ENCODE data around the gene SATB2.

SATB2 gene

DNA sequence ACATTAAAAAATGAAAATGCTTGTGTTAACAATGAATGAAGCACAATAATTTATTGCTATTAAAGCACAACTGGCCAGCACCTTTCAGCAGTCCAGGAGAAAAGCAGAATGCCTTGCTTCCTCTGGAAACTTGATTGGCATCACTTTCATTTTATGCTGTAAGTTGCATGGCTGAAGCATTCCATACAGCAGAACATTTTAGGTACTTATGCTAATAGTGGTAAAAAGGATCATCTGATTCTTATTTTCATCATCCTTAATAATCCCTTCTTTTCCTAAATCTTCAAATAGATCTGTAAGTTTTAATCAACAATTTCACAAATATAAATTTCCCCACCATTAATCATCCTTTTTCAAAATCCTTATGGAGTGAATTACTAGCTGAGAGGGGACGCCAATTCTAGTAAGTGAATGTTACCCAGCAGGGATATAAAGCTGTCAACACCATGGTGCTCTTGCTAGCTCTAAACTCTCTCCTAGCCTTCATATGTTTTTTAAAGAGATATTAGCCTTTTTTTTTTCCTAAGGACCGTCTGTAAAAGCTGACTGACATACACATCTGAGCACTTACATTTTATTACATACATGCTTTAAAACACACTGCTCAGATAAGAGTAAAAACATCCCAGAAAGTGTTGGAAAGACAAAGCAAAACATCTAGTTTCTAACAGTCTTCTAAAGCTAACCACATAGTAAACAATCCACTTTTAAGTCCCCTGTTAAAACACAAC, 5.3 kb downstream of the SATB2 start:
- no peak for DNase-seq

DNA sequence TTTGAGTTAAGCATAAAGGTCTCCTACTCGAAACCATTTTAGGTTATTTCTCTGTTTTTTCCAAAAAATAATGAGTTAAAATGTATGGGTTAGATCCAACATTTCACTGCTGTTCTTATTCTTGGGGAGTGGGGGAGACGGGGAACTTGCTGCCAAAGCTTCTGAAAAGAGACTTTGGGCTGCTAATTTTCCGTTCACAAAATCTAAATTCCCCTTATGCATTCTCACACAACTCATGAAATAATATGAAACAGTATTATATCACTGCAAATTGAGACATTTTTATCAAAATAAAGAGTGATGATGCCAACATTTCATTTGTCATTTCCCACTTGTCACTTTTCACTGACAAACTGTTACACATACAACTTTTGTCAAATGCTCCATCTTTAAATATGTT, 7.8 kb downstream of the SATB2 start:
- no peak for DNase-seq

- DNase-seq = no peak
Observed at GRCh38 chr2:199449455-199449854, 8.3 kb downstream of the SATB2 start.

- no peak for DNase-seq
Observed at GRCh38 chr2:199446996-199447576, 10.7 kb downstream of the SATB2 start.

DNA sequence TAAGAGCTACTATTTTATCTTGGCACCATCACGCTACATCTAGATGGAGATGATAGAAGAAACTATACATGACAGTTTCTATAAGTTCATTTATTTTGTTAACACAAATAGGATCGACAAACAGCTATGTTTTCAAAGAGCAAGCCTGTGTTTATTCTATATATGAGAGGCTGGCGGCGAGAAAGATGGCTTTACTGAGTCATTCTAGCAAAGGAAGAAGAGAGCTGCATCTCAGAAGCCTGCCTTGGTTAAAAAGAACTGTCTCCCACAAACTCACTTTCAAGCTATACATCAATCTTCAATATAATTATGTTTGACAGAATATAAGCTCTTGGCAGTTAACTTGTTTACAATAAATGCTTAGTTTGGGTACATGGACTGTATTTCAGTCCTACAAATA, 13.0 kb downstream of the SATB2 start:
- no peak for DNase-seq

GRCh38 chr2:199443589-199444130, 14.1 kb downstream of the SATB2 start:
- DNase-seq = no peak

DNA sequence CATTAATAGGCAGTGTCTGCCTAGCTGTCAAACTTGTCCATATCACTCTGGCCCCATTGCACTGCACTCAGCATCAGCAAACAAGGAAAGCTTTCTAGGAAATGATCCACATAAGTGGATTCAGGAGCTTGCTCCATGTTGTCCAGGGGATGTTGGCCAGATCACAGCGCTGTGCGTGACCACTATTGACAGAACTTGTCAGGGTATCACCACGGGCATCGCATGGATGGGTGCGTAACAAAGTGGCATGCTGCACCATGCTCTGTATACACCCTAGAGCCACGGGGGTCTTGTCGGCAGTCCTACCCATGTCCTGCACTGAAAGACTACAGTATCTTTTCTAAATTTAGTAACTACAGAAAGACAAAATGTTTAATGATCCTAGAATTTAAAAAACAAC, 15.6 kb downstream of the SATB2 start:
- DNase-seq = no peak

DNA sequence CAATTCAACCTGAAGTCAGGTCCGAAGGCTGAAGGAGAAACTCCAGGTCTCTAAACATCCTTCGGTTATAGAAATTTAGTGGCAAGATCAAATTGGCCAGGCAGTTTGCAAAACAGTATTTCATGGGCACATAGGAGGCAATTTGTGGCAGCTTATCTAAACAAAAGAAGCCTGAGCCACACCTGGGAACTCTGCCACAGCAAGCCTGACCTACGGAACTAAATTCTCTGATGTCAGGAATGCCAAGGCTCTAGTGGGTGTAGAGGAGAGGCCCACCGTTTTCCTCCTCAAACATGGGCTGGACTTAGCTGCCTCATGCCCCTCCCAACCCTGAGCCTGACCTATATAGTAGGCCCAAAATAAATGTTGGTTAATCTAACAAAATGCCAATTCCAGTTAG, 16.0 kb downstream of the SATB2 start:
- DNase-seq = no peak

DNA sequence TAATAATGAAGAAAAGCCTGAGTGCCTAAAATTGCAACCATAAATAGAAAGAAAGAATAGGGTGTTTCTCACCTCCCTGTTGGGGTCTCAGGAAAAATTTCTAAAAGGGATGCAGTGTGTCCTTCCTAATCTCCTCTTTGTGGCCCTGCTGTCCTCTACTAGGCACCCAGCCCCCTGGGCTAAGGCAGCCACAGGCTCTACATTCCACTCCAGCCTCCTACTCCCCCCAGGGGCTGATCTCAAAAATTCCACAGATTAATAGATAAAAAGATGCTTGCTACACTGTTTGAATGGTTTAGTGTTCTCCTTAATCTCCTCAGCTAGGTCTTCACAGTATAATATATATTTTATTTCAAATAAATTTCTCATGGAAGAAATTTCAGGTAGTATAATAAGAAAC, 17.6 kb downstream of the SATB2 start:
- no peak for DNase-seq

GRCh38 chr2:199439542-199439941, 18.2 kb downstream of the SATB2 start:
- no peak for DNase-seq

GRCh38 chr2:199439066-199439465, 18.7 kb downstream of the SATB2 start:
- no peak for DNase-seq

DNA sequence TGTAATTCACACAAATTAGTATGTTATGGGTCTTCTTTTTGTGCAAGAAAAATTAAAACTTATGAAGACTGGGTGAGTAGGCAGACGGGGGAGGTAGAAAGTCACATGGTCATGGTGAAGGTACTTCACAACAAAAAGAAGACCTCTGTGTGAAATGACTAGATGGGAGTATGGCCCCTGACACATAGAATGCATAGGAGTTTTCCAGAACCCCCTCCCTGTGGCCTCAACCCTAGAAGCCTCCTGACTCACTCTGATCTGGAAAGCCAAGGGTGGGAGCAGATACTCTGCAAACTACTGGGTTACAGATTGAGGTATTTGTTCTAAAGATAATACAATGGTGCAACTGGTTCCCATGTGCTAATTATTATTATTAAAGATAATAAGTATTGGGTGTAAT, 23.2 kb downstream of the SATB2 start:
- no peak for DNase-seq

DNA sequence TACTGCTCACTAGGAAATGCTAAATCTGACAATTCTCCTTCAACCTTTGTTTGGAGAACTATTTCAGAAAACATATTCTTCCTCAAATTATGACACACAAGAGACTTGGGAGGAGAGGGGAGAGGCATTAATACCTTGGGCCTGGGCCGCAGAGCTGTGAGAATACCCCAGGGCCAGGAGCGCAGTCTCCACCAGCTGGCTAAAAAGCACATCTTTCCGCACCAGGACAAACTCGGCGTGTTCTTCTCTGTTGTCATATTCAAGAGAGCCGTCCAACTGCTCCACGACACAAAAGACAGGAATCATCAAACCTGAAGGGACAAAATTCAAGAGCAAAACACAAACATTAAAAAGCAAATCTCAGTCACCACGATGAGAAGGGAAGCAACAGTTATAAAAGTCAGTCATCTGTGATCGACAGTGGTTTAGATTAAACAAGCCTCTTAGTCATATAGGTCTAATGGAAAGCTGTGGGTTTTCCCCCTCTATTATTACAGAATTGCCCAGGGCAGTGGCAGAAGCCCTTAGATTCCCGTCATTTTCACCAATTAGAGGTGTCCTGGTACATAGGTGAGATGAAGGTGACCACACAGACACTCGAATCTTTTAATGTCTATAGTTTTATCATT, 24.4 kb downstream of the SATB2 start:
- DNase-seq = no peak

GRCh38 chr2:199431746-199432213, 26.0 kb downstream of the SATB2 start:
- DNase-seq = no peak

DNA sequence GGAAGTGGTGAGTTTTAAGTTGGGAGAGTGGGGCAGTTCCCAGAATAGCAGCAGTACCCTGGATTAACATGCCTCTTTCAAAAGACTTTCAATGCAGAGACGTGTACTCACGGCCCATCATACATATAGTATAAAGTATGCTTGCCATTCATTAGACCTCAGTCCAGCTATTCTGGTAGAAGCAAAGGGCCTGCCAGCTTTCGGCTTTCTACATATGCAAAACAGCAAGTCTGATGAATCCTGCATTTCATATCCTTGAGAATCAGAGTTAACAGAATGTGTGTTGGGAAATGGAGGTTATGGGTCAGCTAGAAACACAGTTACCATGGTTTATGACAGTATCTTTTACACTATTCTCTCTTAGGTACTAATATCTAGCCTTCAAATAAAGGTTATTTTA, 27.5 kb downstream of the SATB2 start:
- DNase-seq = no peak

GRCh38 chr2:199428291-199428690, 29.4 kb downstream of the SATB2 start:
- DNase-seq = no peak

DNA sequence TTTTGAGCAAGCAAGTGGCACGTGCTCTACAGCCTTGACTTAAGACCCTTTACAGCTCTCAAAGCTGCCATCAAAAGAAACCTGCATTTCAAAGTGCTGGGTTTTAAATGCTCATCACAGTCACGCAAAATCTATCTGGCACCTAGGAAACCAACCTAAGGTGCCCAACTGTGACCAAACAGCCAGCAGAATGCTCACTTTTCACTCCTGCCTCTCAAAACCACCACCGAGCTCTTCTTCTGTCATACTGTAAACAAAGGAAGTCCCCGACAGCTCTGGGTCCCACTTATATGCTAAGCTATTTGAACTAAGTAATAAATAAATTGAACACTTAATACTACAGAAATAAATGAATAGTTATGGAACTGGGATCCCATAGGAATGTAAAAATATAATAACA, 33.6 kb downstream of the SATB2 start:
- DNase-seq = no peak

GRCh38 chr2:199419428-199419827, 38.3 kb downstream of the SATB2 start:
- no peak for DNase-seq

DNA sequence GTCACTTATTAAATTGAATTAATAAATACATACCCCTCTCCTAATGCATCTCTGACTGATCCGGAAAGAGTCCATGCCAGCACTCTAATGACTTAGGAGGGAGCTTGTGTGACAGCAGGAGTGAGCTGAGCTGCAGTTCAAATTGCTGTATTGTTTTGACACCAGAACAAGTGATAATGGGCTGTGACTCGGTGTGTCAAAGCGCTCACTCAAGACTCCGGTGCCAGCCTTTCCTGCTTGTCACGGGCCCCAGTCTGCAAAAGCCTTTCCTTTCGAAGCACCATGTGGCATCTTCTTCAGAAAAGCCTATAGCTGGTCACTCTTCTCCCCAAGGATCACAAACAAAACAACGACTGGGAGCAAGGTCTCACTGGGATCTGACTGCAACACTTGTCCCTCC, 43.3 kb downstream of the SATB2 start:
- no peak for DNase-seq

DNA sequence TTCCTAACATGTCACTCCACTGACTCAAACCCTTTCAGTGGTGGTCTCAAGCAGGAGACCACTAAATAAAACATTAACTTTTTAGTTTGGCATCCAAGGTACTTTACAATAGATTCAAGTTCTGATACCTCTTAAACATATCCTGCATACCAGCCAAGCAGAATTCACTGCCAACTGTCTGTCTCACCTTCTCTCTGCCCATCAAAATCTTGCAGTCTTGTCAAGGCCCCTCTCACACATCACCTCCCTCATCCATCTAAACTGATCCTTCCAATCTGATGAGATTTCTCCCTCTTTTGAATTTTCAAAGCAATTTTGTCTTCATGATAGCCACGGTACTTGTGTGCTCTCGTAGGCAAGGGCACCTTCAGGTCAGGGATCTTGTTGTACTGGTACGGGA, 43.7 kb downstream of the SATB2 start:
- DNase-seq = no peak

DNA sequence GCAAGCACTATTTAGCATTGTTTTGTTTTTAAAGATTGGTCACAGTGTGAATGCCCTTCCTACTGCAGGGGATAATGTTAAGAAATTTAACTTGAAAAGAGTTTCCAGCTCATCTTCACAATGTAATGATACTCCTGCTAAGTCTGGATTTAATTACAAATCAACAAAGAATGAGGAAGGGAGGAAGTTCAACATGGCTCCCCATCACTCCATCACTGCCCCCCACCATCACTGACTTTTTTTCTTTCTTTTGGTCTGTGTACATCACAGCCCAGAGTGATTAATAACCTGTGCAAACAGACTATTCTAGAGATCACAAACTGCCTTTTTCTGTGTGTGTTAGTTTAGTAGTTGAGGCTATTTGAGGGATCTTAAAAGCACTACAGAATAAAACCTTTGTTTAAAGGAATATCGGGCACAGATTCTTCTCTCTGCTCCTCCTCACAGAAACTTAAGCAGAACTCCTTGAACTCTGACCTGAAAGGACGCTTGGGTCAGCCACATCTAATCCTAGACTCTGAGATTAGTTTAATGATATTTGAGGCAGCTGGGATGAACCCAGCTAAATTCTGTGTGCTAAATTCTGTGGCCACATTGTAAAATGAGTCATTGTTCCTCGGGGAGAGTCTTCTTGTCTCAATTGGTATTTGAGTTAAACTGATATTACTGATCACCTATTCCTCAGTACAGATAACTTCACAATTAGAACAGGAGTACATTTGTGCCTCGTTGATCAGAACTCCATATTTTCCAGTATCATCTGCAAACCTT, 47.8 kb downstream of the SATB2 start:
- DNase-seq = no peak

GRCh38 chr2:199407421-199407820, 50.3 kb downstream of the SATB2 start:
- no peak for DNase-seq

GRCh38 chr2:199405241-199405640, 52.5 kb downstream of the SATB2 start:
- DNase-seq = no peak

All from activated naive CD4-positive, alpha-beta T cell treated with Interleukin-2 at 50 U/mL for 16 hours (primary cell).